HepG2 (cell line): ENCODE measurements around the gene SLC19A3. TPM values are rescaled to one million over a fixed set of nuclear protein-coding genes. Genes with fewer than 3 reads are reported as not detected.
A peak's percentile ranks its signal among the peaks of the same experiment; 100 is the strongest.

Experiments used
- CC2D1A ChIP-seq: sonication (generic); formaldehyde crosslinking; IDR thresholded peaks from 2 replicates; pipeline ENCODE4 v1.8.1; 2023; ENCODE audit warnings: mild to moderate bottlenecking, missing genetic modification reagents
- E2F1 ChIP-seq: sonication (generic); formaldehyde crosslinking; IDR thresholded peaks from 2 replicates; pipeline ENCODE4 v1.5.0; 2020; ENCODE audit warnings: missing genetic modification reagents
- EHMT2 ChIP-seq: fragments of 200-600 bp; sonication (generic); IDR thresholded peaks from 2 replicates; pipeline ENCODE4 v1.7.0; 2017; ENCODE audit warnings: antibody characterized with exemption, low read depth, low read length, borderline replicate concordance
- IRX3 ChIP-seq: sonication (generic); formaldehyde crosslinking; IDR thresholded peaks from 2 replicates; pipeline ENCODE4 v1.8.1; 2023; ENCODE audit warnings: mild to moderate bottlenecking, low read depth, missing genetic modification reagents, borderline replicate concordance
- JDP2 ChIP-seq: sonication (generic); formaldehyde crosslinking; IDR thresholded peaks from 2 replicates; pipeline ENCODE4 v1.8.1; 2022; ENCODE audit warnings: missing genetic modification reagents, borderline replicate concordance
- MBNL3 ChIP-seq: fragments of 250-450 bp; sonication (Bioruptor Pico); conservative IDR thresholded peaks from 2 replicates; pipeline ENCODE4 v1.8.0; 2022; ENCODE audit warnings: mild to moderate bottlenecking, inconsistent platforms
- NFIB ChIP-seq: sonication (generic); formaldehyde crosslinking; IDR thresholded peaks from 2 replicates; pipeline ENCODE4 v1.9.0; 2021; ENCODE audit warnings: missing genetic modification reagents, mild to moderate bottlenecking, borderline replicate concordance
- NFIC ChIP-seq: IDR thresholded peaks from 2 replicates; pipeline ENCODE4 v1.6.1; 2012; ENCODE audit warnings: mild to moderate bottlenecking, low read length, inconsistent platforms
- NR2F1 ChIP-seq, 2 experiments: fragments of 450-650 bp in 1 of 2; formaldehyde crosslinking in 1 of 2; IDR thresholded peaks; 2 replicates each; pipeline versions ENCODE4 v1.5.0 to v1.6.1; 2016 to 2020; ENCODE audit warnings: mild to moderate bottlenecking in 1 of 2, missing compliant biosample characterization in 1 of 2, missing genetic modification reagents in 1 of 2, moderate library complexity in 1 of 2
- POLR2AphosphoS2 ChIP-seq: IDR thresholded peaks from 2 replicates; pipeline ENCODE4 v1.6.1; 2011; ENCODE audit warnings: low read depth, low read length, improper control_type of control experiment
- WIZ ChIP-seq: sonication (generic); formaldehyde crosslinking; IDR thresholded peaks from 2 replicates; pipeline ENCODE4 v1.5.1; 2020; ENCODE audit warnings: mild to moderate bottlenecking, missing genetic modification reagents
- ZBTB20 ChIP-seq: sonication (generic); formaldehyde crosslinking; IDR thresholded peaks from 2 replicates; pipeline ENCODE4 v1.8.1; 2023; ENCODE audit warnings: missing genetic modification reagents, low read depth, mild to moderate bottlenecking, borderline replicate concordance
- ZNF446 ChIP-seq: sonication (generic); formaldehyde crosslinking; IDR thresholded peaks from 2 replicates; pipeline ENCODE4 v1.5.0; 2020; ENCODE audit warnings: mild to moderate bottlenecking, missing genetic modification reagents
- ZNF501 ChIP-seq: sonication (generic); formaldehyde crosslinking; IDR thresholded peaks from 2 replicates; pipeline ENCODE4 v1.5.1; 2020; ENCODE audit warnings: mild to moderate bottlenecking, moderate library complexity, missing genetic modification reagents
- polyA plus RNA-seq, 8 experiments: library from polyadenylated mRNA; depleted of rRNA in 3 of 8; stranded (reverse) in 7 of 8; unstranded in 1 of 8; fragments of >200 nt; fragmentation: Illumina TruSeq in 4 of 8; extraction: Trizol in 4 of 8; gene quantifications; 2 replicates each; pipeline versions ENCODE4 v1.2.1 to v1.2.3, GENCODE V29; 2011 to 2016; ENCODE audit warnings: low read depth in 4 of 8, missing spikeins in 1 of 8, mixed read lengths in 1 of 8; ENCODE audit not compliant: insufficient read depth in 1 of 8
- total RNA-seq, 5 experiments: library from RNA; depleted of rRNA; stranded (reverse); fragments of >200 nt; fragmentation: Illumina TruSeq; extraction: Trizol; gene quantifications; 2 replicates each; pipeline ENCODE4 v1.2.3, GENCODE V29; 2016; ENCODE audit warnings: low read depth in 1 of 5
- TF ChIP-seq, protein P1 (sequence below): IDR thresholded peaks from 2 replicates; pipeline ENCODE4 v1.6.1; 2012; ENCODE audit warnings: low read depth, low read length, improper control_type of control experiment
- TF ChIP-seq, protein P2 (sequence below): IDR thresholded peaks from 2 replicates; pipeline ENCODE4 v1.6.1; 2016
- TF ChIP-seq, protein P3 (sequence below): fragments of 450-650 bp; IDR thresholded peaks from 2 replicates; pipeline ENCODE4 v1.6.1; 2017; ENCODE audit warnings: mild to moderate bottlenecking

SLC19A3 gene
- total and polyA plus RNA-seq, 2 of the 13 experiments (the other 11 are each of a cell fraction or from before 2014, with no cell fraction given): 2.3 to 5.2 TPM

DNA sequence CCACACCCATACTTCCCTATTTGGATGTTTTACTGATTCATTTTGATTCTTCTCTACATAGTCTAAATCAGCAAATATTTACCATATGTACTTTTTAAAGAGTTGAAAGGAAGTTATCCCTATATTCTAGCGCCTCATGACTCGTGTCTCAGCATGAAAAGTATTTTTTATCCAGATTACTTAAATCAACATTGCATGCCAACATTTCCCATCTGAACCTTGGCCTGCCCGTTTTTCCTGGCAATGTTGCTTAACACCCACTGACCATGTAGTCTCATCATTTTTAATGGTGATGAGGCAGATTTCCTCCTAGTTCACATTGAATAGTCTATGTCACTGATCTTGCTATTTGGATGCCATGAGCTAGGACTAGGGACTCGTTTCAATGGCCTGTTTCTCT lies 64.4 kb downstream of the SLC19A3 start (continued):
- TF ChIP-seq, protein P1, sequence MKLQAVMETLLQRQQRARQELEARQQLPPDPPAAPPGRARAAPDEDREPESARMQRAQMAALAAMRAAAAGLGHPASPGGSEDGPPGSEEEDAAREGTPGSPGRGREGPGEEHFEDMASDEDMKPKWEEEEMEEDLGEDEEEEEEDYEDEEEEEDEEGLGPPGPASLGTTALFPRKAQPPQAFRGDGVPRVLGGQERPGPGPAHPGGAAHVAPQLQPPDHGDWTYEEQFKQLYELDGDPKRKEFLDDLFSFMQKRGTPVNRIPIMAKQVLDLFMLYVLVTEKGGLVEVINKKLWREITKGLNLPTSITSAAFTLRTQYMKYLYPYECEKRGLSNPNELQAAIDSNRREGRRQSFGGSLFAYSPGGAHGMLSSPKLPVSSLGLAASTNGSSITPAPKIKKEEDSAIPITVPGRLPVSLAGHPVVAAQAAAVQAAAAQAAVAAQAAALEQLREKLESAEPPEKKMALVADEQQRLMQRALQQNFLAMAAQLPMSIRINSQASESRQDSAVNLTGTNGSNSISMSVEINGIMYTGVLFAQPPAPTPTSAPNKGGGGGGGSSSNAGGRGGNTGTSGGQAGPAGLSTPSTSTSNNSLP: peak; percentile 86; the same call in 1 of the 2 replicates
- TF ChIP-seq ZNF501 (CRISPR knock-in tag) (no peak), EHMT2 (peak; percentile 67), IRX3 (CRISPR knock-in tag) (no peak), NR2F1 (CRISPR knock-in tag; IDR thresholded peaks at IDR 0.05) (0 out of 4 replicates have a peak, but pooled peaks of 1 of the 2 experiments have one; percentile 30), POLR2AphosphoS2 (no peak), ZNF446 (no peak), WIZ (CRISPR knock-in tag) (no peak), JDP2 (no peak), CC2D1A (CRISPR knock-in tag) (no peak), MBNL3 (CRISPR knock-in tag) (no peak), E2F1 (CRISPR knock-in tag) (no peak), NFIC (peak; percentile 50; the same call in 1 of the 2 replicates), NFIB (no peak), ZBTB20 (CRISPR knock-in tag) (no peak)
- TF ChIP-seq, protein P2, sequence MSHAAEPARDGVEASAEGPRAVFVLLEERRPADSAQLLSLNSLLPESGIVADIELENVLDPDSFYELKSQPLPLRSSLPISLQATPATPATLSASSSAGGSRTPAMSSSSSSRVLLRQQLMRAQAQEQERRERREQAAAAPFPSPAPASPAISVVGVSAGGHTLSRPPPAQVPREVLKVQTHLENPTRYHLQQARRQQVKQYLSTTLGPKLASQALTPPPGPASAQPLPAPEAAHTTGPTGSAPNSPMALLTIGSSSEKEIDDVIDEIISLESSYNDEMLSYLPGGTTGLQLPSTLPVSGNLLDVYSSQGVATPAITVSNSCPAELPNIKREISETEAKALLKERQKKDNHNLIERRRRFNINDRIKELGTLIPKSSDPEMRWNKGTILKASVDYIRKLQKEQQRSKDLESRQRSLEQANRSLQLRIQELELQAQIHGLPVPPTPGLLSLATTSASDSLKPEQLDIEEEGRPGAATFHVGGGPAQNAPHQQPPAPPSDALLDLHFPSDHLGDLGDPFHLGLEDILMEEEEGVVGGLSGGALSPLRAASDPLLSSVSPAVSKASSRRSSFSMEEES (CRISPR knock-in tag): no peak
- TF ChIP-seq, protein P3, sequence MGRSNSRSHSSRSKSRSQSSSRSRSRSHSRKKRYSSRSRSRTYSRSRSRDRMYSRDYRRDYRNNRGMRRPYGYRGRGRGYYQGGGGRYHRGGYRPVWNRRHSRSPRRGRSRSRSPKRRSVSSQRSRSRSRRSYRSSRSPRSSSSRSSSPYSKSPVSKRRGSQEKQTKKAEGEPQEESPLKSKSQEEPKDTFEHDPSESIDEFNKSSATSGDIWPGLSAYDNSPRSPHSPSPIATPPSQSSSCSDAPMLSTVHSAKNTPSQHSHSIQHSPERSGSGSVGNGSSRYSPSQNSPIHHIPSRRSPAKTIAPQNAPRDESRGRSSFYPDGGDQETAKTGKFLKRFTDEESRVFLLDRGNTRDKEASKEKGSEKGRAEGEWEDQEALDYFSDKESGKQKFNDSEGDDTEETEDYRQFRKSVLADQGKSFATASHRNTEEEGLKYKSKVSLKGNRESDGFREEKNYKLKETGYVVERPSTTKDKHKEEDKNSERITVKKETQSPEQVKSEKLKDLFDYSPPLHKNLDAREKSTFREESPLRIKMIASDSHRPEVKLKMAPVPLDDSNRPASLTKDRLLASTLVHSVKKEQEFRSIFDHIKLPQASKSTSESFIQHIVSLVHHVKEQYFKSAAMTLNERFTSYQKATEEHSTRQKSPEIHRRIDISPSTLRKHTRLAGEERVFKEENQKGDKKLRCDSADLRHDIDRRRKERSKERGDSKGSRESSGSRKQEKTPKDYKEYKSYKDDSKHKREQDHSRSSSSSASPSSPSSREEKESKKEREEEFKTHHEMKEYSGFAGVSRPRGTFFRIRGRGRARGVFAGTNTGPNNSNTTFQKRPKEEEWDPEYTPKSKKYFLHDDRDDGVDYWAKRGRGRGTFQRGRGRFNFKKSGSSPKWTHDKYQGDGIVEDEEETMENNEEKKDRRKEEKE: no peak
